HG03354 (cell line): ENCODE measurements around the gene MPC2.
"Not testable (repeated sequence)": the region's sequence is repeated elsewhere in the genome, so short reads cannot be mapped to it uniquely, and the experiment has no call there.

Experiments used
- ATAC-seq: cut with Tn5 transposase; IDR thresholded peaks from one replicate; pipeline ENCODE4 v1.9.1; 2021; ENCODE audit warnings: mild to moderate bottlenecking; ENCODE audit not compliant: unreplicated experiment, poor library complexity, severe bottlenecking

Gene MPC2

DNA sequence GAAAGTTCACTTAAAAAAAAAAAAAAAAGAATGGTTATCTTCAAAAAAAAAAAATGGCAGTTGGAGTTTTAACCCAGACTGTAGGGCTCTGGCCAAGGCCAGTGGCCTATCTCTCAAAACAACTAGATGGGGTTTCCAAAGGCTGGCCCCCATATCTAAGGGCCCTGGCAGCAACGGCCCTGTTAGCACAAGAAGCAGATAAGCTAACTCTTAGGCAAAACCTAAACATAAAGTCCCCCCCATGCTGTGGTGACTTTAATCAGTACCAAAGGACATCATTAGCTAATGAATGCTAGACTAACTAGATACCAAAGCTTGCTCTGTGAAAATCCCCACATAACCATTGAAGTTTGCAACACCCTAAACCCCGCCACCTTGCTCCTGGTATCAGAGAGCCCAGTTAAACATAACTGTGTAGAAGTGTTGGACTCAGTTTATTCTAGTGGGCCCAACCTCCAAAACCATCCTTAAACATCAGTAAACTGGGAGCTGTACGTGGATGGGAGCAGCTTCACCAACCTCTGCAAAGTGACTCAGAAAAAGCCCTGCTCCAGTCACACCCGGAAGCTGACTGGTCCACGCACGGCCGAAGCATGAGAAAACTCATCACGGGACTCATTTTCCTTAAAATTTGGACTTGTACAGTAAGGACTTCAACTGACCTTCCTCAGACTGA is 70.0 kb downstream of the MPC2 start:
- not testable (repeated sequence) for ATAC-seq
